WTC11 (cell line): ENCODE results near the gene BABAM2. TPM values are rescaled to one million over a fixed set of nuclear protein-coding genes. Genes with fewer than 3 reads are reported as not detected.

Source experiments
- ATAC-seq: fragments of 200-7000 bp; cut with Tn5 transposase; 2 replicates; pipeline ENCODE4 v1.10.0; 2021; ENCODE audit warnings: mild to moderate bottlenecking, moderate library complexity
- CTCF ChIA-PET: fragments of 300-600 bp; sonication (Branson Sonifier 250); formaldehyde crosslinking; loops from one replicate; lab custom pipeline; 2021; ENCODE audit warnings: antibody characterized with exemption; lab: Charles Lee
- POLR2A ChIA-PET: fragments of 350-600 bp; sonication (Branson Sonifier 250); formaldehyde crosslinking; loops from one replicate; lab custom pipeline; 2021; ENCODE audit warnings: antibody characterized with exemption; lab: Charles Lee
- DNase-seq: peaks from one replicate; pipeline ENCODE4 v3.0.0; 2021; ENCODE audit warnings: low spot score
- H3K27ac Mint-ChIP-seq: 2 replicates; pipeline ENCODE4 v1.8.0; 2021; ENCODE audit warnings: mixed read lengths
- H3K27me3 Mint-ChIP-seq: 2 replicates; pipeline ENCODE4 v1.8.0; 2021; ENCODE audit warnings: low read depth, mild to moderate bottlenecking, moderate library complexity, mixed read lengths
- H3K36me3 Mint-ChIP-seq: 2 replicates; pipeline ENCODE4 v1.8.0; 2021; ENCODE audit warnings: mixed read lengths
- H3K4me1 Mint-ChIP-seq: 2 replicates; pipeline ENCODE4 v1.8.0; 2022; ENCODE audit warnings: mixed read lengths
- H3K4me3 Mint-ChIP-seq: 2 replicates; pipeline ENCODE4 v1.8.0; 2021; ENCODE audit warnings: mild to moderate bottlenecking, moderate library complexity, mixed read lengths
- H3K9me3 Mint-ChIP-seq: 2 replicates; pipeline ENCODE4 v1.8.0; 2021; ENCODE audit warnings: mixed read lengths
- CREB1 ChIP-seq: sonication (generic); formaldehyde crosslinking; IDR thresholded peaks from 2 replicates; pipeline ENCODE4 v1.8.0; 2023; ENCODE audit warnings: mild to moderate bottlenecking, missing genetic modification reagents
- EMX1 ChIP-seq: fragments of 250-450 bp; sonication (Bioruptor Pico); IDR thresholded peaks from 2 replicates; pipeline ENCODE4 v1.8.0; 2021; ENCODE audit warnings: mild to moderate bottlenecking
- FOXK1 ChIP-seq: sonication (generic); formaldehyde crosslinking; IDR thresholded peaks from 2 replicates; pipeline ENCODE4 v1.8.0; 2022; ENCODE audit warnings: mild to moderate bottlenecking, moderate library complexity, missing genetic modification reagents
- GABPB1 ChIP-seq: sonication (generic); formaldehyde crosslinking; IDR thresholded peaks from 2 replicates; pipeline ENCODE4 v1.8.1; 2023; ENCODE audit warnings: mild to moderate bottlenecking, missing genetic modification reagents
- IRF2 ChIP-seq: sonication (generic); formaldehyde crosslinking; IDR thresholded peaks from 2 replicates; pipeline ENCODE4 v1.8.0; 2022; ENCODE audit warnings: low read depth, missing genetic modification reagents, borderline replicate concordance
- NR2C2 ChIP-seq: sonication (generic); formaldehyde crosslinking; IDR thresholded peaks from 2 replicates; pipeline ENCODE4 v1.8.0; 2022; ENCODE audit warnings: mild to moderate bottlenecking, missing genetic modification reagents
- OVOL2 ChIP-seq: fragments of 250-450 bp; sonication (Bioruptor Pico); IDR thresholded peaks from 2 replicates; pipeline ENCODE4 v1.9.0; 2021; ENCODE audit warnings: mild to moderate bottlenecking, borderline replicate concordance
- SMAD3 ChIP-seq: sonication (generic); formaldehyde crosslinking; IDR thresholded peaks from 2 replicates; pipeline ENCODE4 v1.8.0; 2022; ENCODE audit warnings: missing genetic modification reagents, mild to moderate bottlenecking, borderline replicate concordance
- SP1 ChIP-seq: sonication (generic); formaldehyde crosslinking; conservative IDR thresholded peaks from 2 replicates; pipeline ENCODE4 v1.8.1; 2022; ENCODE audit warnings: missing genetic modification reagents
- USF1 ChIP-seq: sonication (generic); formaldehyde crosslinking; IDR thresholded peaks from 2 replicates; pipeline ENCODE4 v1.8.0; 2022; ENCODE audit warnings: mild to moderate bottlenecking, missing genetic modification reagents
- ZNF416 ChIP-seq: fragments of 250-450 bp; sonication (Bioruptor Pico); IDR thresholded peaks from 2 replicates; pipeline ENCODE4 v1.9.0; 2021; ENCODE audit warnings: mild to moderate bottlenecking, inconsistent platforms
- ZNF423 ChIP-seq: fragments of 250-450 bp; sonication (Bioruptor Pico); IDR thresholded peaks from 2 replicates; pipeline ENCODE4 v2.1.2; 2022; ENCODE audit warnings: mild to moderate bottlenecking, moderate library complexity
- total RNA-seq: library from RNA; stranded (reverse); gene quantifications from 3 replicates; pipeline ENCODE4 v1.2.3, GENCODE V29; 2021
- TF ChIP-seq, protein P1 (sequence below): fragments of 250-450 bp; sonication (Bioruptor Pico); IDR thresholded peaks from 2 replicates; pipeline ENCODE4 v1.9.0; 2021; ENCODE audit warnings: mild to moderate bottlenecking
- TF ChIP-seq, protein P2 (sequence below): sonication (generic); formaldehyde crosslinking; IDR thresholded peaks from 2 replicates; pipeline ENCODE4 v1.8.0; 2022; ENCODE audit warnings: mild to moderate bottlenecking, missing genetic modification reagents
- TF ChIP-seq, protein P3 (sequence below): sonication (generic); formaldehyde crosslinking; IDR thresholded peaks from 2 replicates; pipeline ENCODE4 v1.8.0; 2022; ENCODE audit warnings: mild to moderate bottlenecking, missing genetic modification reagents
- TF ChIP-seq, protein P4 (sequence below): sonication (generic); formaldehyde crosslinking; IDR thresholded peaks from 2 replicates; pipeline ENCODE4 v1.8.1; 2023; ENCODE audit warnings: mild to moderate bottlenecking, missing genetic modification reagents, moderate library complexity
- TF ChIP-seq, protein P5 (sequence below): fragments of 250-450 bp; sonication (Bioruptor Pico); conservative IDR thresholded peaks from 2 replicates; pipeline ENCODE4 v1.9.0; 2021; ENCODE audit warnings: mild to moderate bottlenecking
- TF ChIP-seq, protein P6 (sequence below): sonication (generic); formaldehyde crosslinking; IDR thresholded peaks from 2 replicates; pipeline ENCODE4 v1.8.0; 2023; ENCODE audit warnings: mild to moderate bottlenecking, missing genetic modification reagents
- TF ChIP-seq, protein P7 (sequence below): sonication (generic); formaldehyde crosslinking; IDR thresholded peaks from 2 replicates; pipeline ENCODE4 v1.8.1; 2023; ENCODE audit warnings: mild to moderate bottlenecking, missing genetic modification reagents, moderate library complexity

BABAM2 gene
- total RNA-seq, 1 experiment from 2014 or later: 16.5 TPM

GRCh38 chr2:28377984-28378678, 487.6 kb downstream of the BABAM2 start (continued):
- TF ChIP-seq, protein P1, sequence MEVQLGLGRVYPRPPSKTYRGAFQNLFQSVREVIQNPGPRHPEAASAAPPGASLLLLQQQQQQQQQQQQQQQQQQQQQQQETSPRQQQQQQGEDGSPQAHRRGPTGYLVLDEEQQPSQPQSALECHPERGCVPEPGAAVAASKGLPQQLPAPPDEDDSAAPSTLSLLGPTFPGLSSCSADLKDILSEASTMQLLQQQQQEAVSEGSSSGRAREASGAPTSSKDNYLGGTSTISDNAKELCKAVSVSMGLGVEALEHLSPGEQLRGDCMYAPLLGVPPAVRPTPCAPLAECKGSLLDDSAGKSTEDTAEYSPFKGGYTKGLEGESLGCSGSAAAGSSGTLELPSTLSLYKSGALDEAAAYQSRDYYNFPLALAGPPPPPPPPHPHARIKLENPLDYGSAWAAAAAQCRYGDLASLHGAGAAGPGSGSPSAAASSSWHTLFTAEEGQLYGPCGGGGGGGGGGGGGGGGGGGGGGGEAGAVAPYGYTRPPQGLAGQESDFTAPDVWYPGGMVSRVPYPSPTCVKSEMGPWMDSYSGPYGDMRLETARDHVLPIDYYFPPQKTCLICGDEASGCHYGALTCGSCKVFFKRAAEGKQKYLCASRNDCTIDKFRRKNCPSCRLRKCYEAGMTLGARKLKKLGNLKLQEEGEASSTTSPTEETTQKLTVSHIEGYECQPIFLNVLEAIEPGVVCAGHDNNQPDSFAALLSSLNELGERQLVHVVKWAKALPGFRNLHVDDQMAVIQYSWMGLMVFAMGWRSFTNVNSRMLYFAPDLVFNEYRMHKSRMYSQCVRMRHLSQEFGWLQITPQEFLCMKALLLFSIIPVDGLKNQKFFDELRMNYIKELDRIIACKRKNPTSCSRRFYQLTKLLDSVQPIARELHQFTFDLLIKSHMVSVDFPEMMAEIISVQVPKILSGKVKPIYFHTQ (CRISPR knock-in tag): no peak
- TF ChIP-seq, protein P2, sequence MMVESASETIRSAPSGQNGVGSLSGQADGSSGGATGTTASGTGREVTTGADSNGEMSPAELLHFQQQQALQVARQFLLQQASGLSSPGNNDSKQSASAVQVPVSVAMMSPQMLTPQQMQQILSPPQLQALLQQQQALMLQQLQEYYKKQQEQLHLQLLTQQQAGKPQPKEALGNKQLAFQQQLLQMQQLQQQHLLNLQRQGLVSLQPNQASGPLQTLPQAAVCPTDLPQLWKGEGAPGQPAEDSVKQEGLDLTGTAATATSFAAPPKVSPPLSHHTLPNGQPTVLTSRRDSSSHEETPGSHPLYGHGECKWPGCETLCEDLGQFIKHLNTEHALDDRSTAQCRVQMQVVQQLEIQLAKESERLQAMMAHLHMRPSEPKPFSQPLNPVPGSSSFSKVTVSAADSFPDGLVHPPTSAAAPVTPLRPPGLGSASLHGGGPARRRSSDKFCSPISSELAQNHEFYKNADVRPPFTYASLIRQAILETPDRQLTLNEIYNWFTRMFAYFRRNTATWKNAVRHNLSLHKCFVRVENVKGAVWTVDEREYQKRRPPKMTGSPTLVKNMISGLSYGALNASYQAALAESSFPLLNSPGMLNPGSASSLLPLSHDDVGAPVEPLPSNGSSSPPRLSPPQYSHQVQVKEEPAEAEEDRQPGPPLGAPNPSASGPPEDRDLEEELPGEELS: no peak
- TF ChIP-seq EMX1 (CRISPR knock-in tag) (no peak), USF1 (no peak), NR2C2 (CRISPR knock-in tag) (no peak), SMAD3 (CRISPR knock-in tag) (no peak)
- TF ChIP-seq, protein P3, sequence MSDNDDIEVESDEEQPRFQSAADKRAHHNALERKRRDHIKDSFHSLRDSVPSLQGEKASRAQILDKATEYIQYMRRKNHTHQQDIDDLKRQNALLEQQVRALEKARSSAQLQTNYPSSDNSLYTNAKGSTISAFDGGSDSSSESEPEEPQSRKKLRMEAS: no peak

- Mint-ChIP-seq H3K27me3 (peaks cover 46% of the 10 kb centered on the region), H3K4me1 (peaks cover 5% of the 10 kb centered on the region), H3K27ac (no peak overlapping the region), H3K9me3 (no peaks in the 10 kb centered on the region), H3K4me3 (no peak overlapping the region), H3K36me3 (no peaks in the 10 kb centered on the region)
- TF ChIP-seq, protein P4, sequence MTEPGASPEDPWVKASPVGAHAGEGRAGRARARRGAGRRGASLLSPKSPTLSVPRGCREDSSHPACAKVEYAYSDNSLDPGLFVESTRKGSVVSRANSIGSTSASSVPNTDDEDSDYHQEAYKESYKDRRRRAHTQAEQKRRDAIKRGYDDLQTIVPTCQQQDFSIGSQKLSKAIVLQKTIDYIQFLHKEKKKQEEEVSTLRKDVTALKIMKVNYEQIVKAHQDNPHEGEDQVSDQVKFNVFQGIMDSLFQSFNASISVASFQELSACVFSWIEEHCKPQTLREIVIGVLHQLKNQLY (CRISPR knock-in tag): no peak
- TF ChIP-seq ZNF416 (CRISPR knock-in tag): no peak
- TF ChIP-seq ZNF423 (CRISPR knock-in tag): no peak
- TF ChIP-seq, protein P5, sequence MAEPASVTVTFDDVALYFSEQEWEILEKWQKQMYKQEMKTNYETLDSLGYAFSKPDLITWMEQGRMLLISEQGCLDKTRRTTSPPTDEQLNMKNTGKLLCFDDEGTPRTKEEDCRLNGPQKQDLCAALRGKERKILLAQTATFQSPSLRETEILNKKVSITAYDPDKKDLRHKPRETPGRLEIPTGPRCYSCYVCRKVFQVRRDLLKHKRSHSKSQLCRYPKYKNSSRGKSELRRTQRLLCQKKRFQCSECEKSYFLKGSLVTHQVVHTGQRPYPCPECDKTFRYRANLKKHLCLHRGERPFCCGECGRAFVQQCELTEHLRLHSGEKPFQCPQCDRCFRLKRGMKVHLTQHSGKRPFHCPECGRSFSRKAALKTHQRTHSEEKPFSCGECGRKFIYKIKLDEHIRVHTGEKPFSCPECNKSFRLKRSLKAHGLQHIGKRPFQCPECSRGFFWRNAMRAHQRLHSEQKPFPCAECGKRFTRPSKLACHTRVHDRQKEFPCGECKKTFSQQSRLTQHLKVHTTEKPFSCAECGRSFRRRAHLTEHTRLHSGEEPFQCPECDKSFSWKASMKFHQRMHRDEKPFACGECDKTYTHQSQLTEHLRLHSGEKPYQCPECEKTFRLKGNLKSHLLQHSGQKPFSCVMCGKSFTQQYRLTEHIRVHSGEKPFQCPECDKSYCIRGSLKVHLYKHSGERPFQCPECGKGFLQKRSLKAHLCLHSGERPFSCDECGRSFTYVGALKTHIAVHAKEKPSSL (CRISPR knock-in tag): no peak
- no peak for ATAC-seq
- POLR2A ChIA-PET: interaction anchor here (0.6 kb wide), 1 partner anchor 636 kb away, joined by 4 read pairs; no protein-coding TSS in a partner anchor
- DNase-seq: no peak
- CTCF ChIA-PET: no interaction called here
These were observed 488.4 kb downstream of the BABAM2 start for GRCh38 chr2:28378679-28379584.

DNA sequence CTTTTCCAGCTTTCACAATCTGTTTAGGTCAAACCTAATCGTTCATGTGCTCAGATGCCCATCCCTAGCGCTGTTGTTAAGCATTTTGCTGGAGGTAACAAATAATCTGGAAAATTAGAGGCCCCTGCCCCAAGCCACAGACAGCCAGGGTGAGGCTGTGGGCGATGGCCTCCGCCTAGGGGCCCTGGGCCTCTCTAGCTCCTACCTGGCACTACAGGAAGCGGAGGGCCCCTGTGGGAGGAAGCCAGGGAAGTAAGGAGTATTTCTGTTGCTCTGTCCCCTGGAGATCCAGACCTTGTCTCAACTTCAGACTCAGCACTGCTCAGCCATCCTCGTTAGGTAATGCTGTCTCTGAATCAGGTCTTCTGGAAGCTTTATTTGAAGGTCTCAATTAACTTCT, 489.7 kb downstream of the BABAM2 start:
- Mint-ChIP-seq H3K9me3 (no peaks in the 10 kb centered on the region), H3K27me3 (peaks cover 55% of the 10 kb centered on the region), H3K36me3 (no peaks in the 10 kb centered on the region), H3K4me1 (peaks cover 3% of the 10 kb centered on the region; the same call in 1 of the 2 replicates), H3K27ac (no peak overlapping the region), H3K4me3 (no peak overlapping the region)
- no peak for DNase-seq
- ChIA-PET POLR2A (interaction anchor here (1.0 kb wide), 1 partner anchor 627 kb away, joined by 3 read pairs; no protein-coding TSS in a partner anchor), CTCF (interaction anchor here (0.7 to 1.2 kb wide), 2 partner anchors 11 to 1269 kb away, joined by 3 read pairs; no protein-coding TSS in a partner anchor)
- no peak for ATAC-seq
- TF ChIP-seq SP1 (no peak), IRF2 (CRISPR knock-in tag) (no peak), CREB1 (CRISPR knock-in tag) (no peak), GABPB1 (CRISPR knock-in tag) (no peak), FOXK1 (no peak), OVOL2 (CRISPR knock-in tag) (no peak)
- TF ChIP-seq, protein P6, sequence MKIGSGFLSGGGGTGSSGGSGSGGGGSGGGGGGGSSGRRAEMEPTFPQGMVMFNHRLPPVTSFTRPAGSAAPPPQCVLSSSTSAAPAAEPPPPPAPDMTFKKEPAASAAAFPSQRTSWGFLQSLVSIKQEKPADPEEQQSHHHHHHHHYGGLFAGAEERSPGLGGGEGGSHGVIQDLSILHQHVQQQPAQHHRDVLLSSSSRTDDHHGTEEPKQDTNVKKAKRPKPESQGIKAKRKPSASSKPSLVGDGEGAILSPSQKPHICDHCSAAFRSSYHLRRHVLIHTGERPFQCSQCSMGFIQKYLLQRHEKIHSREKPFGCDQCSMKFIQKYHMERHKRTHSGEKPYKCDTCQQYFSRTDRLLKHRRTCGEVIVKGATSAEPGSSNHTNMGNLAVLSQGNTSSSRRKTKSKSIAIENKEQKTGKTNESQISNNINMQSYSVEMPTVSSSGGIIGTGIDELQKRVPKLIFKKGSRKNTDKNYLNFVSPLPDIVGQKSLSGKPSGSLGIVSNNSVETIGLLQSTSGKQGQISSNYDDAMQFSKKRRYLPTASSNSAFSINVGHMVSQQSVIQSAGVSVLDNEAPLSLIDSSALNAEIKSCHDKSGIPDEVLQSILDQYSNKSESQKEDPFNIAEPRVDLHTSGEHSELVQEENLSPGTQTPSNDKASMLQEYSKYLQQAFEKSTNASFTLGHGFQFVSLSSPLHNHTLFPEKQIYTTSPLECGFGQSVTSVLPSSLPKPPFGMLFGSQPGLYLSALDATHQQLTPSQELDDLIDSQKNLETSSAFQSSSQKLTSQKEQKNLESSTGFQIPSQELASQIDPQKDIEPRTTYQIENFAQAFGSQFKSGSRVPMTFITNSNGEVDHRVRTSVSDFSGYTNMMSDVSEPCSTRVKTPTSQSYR (CRISPR knock-in tag): no peak
- TF ChIP-seq, protein P7, sequence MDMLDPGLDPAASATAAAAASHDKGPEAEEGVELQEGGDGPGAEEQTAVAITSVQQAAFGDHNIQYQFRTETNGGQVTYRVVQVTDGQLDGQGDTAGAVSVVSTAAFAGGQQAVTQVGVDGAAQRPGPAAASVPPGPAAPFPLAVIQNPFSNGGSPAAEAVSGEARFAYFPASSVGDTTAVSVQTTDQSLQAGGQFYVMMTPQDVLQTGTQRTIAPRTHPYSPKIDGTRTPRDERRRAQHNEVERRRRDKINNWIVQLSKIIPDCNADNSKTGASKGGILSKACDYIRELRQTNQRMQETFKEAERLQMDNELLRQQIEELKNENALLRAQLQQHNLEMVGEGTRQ: no peak
